DND-41 (cell line): ENCODE results near the gene TCEAL5.
"Not testable (repeated sequence)": the region's sequence is repeated elsewhere in the genome, so short reads cannot be mapped to it uniquely, and the experiment has no call there.

Experiments used
- ATAC-seq: fragments of 200-7000 bp; cut with Tn5 transposase; 3 replicates; pipeline ENCODE4 v1.9.1; 2021; ENCODE audit warnings: low read depth; ENCODE audit not compliant: insufficient read depth
- DNase-seq: peaks from one replicate; pipeline ENCODE4 v3.0.0-alpha.2; 2020
- H2AFZ ChIP-seq: 2 replicates; pipeline ENCODE4 v1.6.0; 2012; ENCODE audit warnings: low read depth, low read length
- H3K27ac ChIP-seq: 2 replicates; pipeline ENCODE4 v1.5.1; 2012; ENCODE audit warnings: low read length, inconsistent platforms
- H3K27me3 ChIP-seq: fragments of 200-600 bp; sonication (generic); 2 replicates; pipeline ENCODE4 v1.6.0; 2012; ENCODE audit warnings: low read length, mild to moderate bottlenecking, inconsistent platforms; ENCODE audit not compliant: insufficient read depth, poor library complexity
- H3K36me3 ChIP-seq: 2 replicates; pipeline ENCODE4 v1.5.1; 2012; ENCODE audit warnings: low read length, inconsistent platforms; ENCODE audit not compliant: insufficient read depth
- H3K4me1 ChIP-seq: 2 replicates; pipeline ENCODE4 v1.5.1; 2012; ENCODE audit warnings: mild to moderate bottlenecking, low read length; ENCODE audit not compliant: insufficient read depth
- H3K4me2 ChIP-seq: 2 replicates; pipeline ENCODE4 v1.6.0; 2012; ENCODE audit warnings: mild to moderate bottlenecking, moderate library complexity, low read length, inconsistent platforms; ENCODE audit not compliant: insufficient read depth
- H3K4me3 ChIP-seq, 2 experiments: fragments of 200-600 bp in 1 of 2; shearing (Covaris generic) in 1 of 2; 2 replicates each; pipeline ENCODE4 v1.5.1; 2012 to 2016; ENCODE audit warnings: inconsistent platforms in 2 of 2, low read length in 2 of 2, mild to moderate bottlenecking in 2 of 2, low read depth in 1 of 2, moderate library complexity in 1 of 2
- H3K79me2 ChIP-seq: 2 replicates; pipeline ENCODE4 v1.6.0; 2012; ENCODE audit warnings: low read length, inconsistent platforms; ENCODE audit not compliant: insufficient read depth
- H3K9ac ChIP-seq: 2 replicates; pipeline ENCODE4 v1.6.0; 2012; ENCODE audit warnings: low read depth, mild to moderate bottlenecking, inconsistent platforms, low read length, moderate library complexity
- H3K9me3 ChIP-seq: 2 replicates; pipeline ENCODE4 v1.5.1; 2012; ENCODE audit warnings: low read length, moderate library complexity, mild to moderate bottlenecking, inconsistent platforms; ENCODE audit not compliant: insufficient read depth, severe bottlenecking
- H4K20me1 ChIP-seq: 2 replicates; pipeline ENCODE4 v1.6.0; 2012; ENCODE audit warnings: low read length; ENCODE audit not compliant: insufficient read depth
- CTCF ChIP-seq: IDR thresholded peaks from 2 replicates; pipeline ENCODE4 v1.5.1; 2012; ENCODE audit warnings: borderline replicate concordance, low read length, moderate library complexity, mild to moderate bottlenecking; ENCODE audit not compliant: poor library complexity, severe bottlenecking; ENCODE audit errors: extremely low read depth
- EZH2 ChIP-seq: IDR thresholded peaks from 3 replicates; pipeline ENCODE4 v1.6.1; 2012; ENCODE audit warnings: borderline replicate concordance, low read depth, mild to moderate bottlenecking, moderate library complexity, low read length, inconsistent platforms; ENCODE audit not compliant: severe bottlenecking

The TCEAL5 gene

GRCh38 chrX:103233263-103233662 is 43.3 kb downstream of the TCEAL5 start:
- DNase-seq (no peak), ATAC-seq (no peak)
- no peaks in the 10 kb centered on the region for H3K4me1 ChIP-seq
- no peak overlapping the region for H3K4me2 ChIP-seq
- no peak for TF ChIP-seq EZH2
- TF ChIP-seq CTCF: no peak
- no peaks in the 10 kb centered on the region for H3K9me3 ChIP-seq
- no peak overlapping the region for H3K27ac ChIP-seq
- no peak overlapping the region for H3K9ac ChIP-seq
- H3K27me3 ChIP-seq: no peaks in the 10 kb centered on the region
- H3K79me2 ChIP-seq: no peaks in the 10 kb centered on the region
- H3K4me3 ChIP-seq: no peak overlapping the region
- no peaks in the 10 kb centered on the region for H3K36me3 ChIP-seq
- H4K20me1 ChIP-seq: no peaks in the 10 kb centered on the region
- H2AFZ ChIP-seq: no peak overlapping the region

GRCh38 chrX:103225918-103226317 is 50.6 kb downstream of the TCEAL5 start:
- H3K9me3 ChIP-seq, H3K27me3 ChIP-seq, H3K4me3 ChIP-seq, H3K36me3 ChIP-seq, H2AFZ ChIP-seq, H3K4me1 ChIP-seq, H3K9ac ChIP-seq, H3K4me2 ChIP-seq, ATAC-seq, H3K79me2 ChIP-seq, H3K27ac ChIP-seq, H4K20me1 ChIP-seq, DNase-seq: not testable (repeated sequence)
